ENCODE measurements around the gene TBC1D1. TPM values are rescaled to one million over a fixed set of nuclear protein-coding genes. Genes with fewer than 3 reads are reported as not detected.
A peak's percentile ranks its signal among the peaks of the same experiment; 100 is the strongest.

Gene TBC1D1
- total RNA-seq, 4 donors from 2014 or later: 66.2 to 120 (median 87.9) TPM

DNA sequence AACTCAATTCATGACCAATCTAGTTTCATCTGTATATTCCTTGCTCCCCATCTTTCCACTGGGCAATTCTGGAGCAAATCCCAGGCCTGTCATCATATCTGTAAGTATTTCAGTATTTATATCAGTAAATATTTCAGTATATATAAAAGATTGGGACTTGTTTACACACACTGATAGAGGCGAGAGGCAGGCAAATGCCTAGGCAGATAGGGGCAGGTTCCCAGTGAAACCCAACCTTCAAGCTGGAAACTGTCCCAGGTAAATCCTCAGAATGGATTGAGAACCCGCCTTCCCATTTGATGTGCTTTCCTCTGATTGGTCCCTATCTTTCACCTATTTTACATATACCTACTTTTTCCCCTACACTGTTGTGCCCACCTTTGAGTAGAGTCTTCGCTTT is 23.8 kb upstream of the TBC1D1 start:
- TF ChIP-seq, protein P1, sequence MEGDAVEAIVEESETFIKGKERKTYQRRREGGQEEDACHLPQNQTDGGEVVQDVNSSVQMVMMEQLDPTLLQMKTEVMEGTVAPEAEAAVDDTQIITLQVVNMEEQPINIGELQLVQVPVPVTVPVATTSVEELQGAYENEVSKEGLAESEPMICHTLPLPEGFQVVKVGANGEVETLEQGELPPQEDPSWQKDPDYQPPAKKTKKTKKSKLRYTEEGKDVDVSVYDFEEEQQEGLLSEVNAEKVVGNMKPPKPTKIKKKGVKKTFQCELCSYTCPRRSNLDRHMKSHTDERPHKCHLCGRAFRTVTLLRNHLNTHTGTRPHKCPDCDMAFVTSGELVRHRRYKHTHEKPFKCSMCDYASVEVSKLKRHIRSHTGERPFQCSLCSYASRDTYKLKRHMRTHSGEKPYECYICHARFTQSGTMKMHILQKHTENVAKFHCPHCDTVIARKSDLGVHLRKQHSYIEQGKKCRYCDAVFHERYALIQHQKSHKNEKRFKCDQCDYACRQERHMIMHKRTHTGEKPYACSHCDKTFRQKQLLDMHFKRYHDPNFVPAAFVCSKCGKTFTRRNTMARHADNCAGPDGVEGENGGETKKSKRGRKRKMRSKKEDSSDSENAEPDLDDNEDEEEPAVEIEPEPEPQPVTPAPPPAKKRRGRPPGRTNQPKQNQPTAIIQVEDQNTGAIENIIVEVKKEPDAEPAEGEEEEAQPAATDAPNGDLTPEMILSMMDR (IDR thresholded peaks at IDR 0.05): no peak
- no peak for TF ChIP-seq POLR2A (IDR thresholded peaks at IDR 0.05)
- Histone ChIP-seq H3K27me3 (no peaks in the 10 kb centered on the region), H3K36me3 (peaks cover 0 to 15% (median 0%) of the 10 kb centered on the region in 3 donors), H3K9me3 (no peaks in the 10 kb centered on the region), H3K27ac (no peak overlapping the region), H3K4me1 (peaks cover 0 to 4% (median 0%) of the 10 kb centered on the region in 4 donors), H3K4me3 (no peak overlapping the region)
- DNase-seq: no peak

- no peak for DNase-seq
- Histone ChIP-seq H3K9me3 (no peaks in the 10 kb centered on the region), H3K36me3 (peaks cover 0 to 6% (median 0%) of the 10 kb centered on the region in 3 donors), H3K27ac (no peak overlapping the region), H3K27me3 (no peaks in the 10 kb centered on the region), H3K4me3 (no peak overlapping the region), H3K4me1 (peaks cover 0 to 4% (median 0%) of the 10 kb centered on the region in 4 donors)
- no peak for TF ChIP-seq POLR2A (IDR thresholded peaks at IDR 0.05)
- TF ChIP-seq, protein P1 (IDR thresholded peaks at IDR 0.05): no peak
These were observed 22.6 kb upstream of the TBC1D1 start for GRCh38 chr4:37868238-37868637.

- H3K36me3 ChIP-seq: no peaks in the 10 kb centered on the region
- TF ChIP-seq, protein P1 (IDR thresholded peaks at IDR 0.05): no peak
- TF ChIP-seq POLR2A (IDR thresholded peaks at IDR 0.05): no peak
- DNase-seq: no peak
- H3K27ac ChIP-seq: no peak overlapping the region
- H3K4me1 ChIP-seq: peaks cover 0 to 21% (median 0%) of the 10 kb centered on the region in 4 donors
- H3K27me3 ChIP-seq: no peaks in the 10 kb centered on the region
- no peak overlapping the region for H3K4me3 ChIP-seq
- no peaks in the 10 kb centered on the region for H3K9me3 ChIP-seq
These were observed 18.4 kb upstream of the TBC1D1 start for GRCh38 chr4:37872310-37872988.

DNA sequence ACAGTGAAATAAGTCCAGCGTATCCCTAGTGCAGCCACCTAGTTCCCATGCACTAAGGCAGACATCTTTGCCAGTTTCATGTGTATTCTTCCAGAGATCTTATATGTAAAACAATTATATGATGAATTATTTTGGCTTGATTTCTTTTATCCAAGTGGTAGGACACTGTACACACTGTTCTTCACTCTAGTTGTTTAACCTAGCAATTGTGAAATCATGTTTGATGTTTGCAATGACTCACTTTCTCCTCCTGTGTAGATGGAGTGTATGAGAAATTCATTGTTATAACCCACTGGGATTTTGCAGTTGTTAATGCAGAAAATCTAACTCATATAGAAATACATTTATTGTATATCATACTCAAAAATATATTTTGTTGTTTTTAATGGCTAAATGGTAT is 17.5 kb upstream of the TBC1D1 start:
- TF ChIP-seq, protein P1 (IDR thresholded peaks at IDR 0.05): peak in 1 of 6 experiments; percentile 10
- TF ChIP-seq POLR2A (IDR thresholded peaks at IDR 0.05): no peak
- H3K4me1 ChIP-seq: peaks cover 0 to 21% (median 0%) of the 10 kb centered on the region in 4 donors
- peak overlapping the region in 1 of 4 donors; percentile 6 for H3K27ac ChIP-seq

DNA sequence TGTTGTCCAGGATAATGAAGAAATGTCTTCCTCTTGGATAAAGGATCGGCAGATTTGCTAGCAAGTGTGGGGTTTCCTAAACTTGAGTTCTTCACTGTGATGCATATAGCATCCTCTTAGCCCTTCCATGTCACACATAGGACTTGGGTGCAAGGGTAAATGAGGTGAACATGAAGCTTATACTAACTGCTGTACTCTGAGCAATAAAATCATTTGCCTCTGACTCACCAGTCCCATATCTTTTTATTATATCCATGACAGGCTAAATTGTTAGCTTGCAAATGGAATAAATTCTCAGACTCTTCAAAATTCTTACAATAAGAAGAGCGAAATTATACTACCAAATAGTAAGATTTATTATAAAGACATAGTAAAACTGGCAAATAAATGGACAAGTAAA is 14.7 kb upstream of the TBC1D1 start:
- Histone ChIP-seq H3K27ac (peak overlapping the region in 1 of 4 donors; percentile 19), H3K36me3 (no peaks in the 10 kb centered on the region), H3K4me3 (no peak overlapping the region), H3K4me1 (peaks cover 0 to 21% (median 0%) of the 10 kb centered on the region in 4 donors), H3K27me3 (no peaks in the 10 kb centered on the region), H3K9me3 (no peaks in the 10 kb centered on the region)
- no peak for DNase-seq
- TF ChIP-seq, protein P1 (IDR thresholded peaks at IDR 0.05): no peak
- TF ChIP-seq POLR2A (IDR thresholded peaks at IDR 0.05): no peak

More for the DNA sequence above, 17.5 kb upstream of the TBC1D1 start:
- no peak for DNase-seq
- H3K36me3 ChIP-seq: no peaks in the 10 kb centered on the region
- no peaks in the 10 kb centered on the region for H3K9me3 ChIP-seq
- no peaks in the 10 kb centered on the region for H3K27me3 ChIP-seq
- no peak overlapping the region for H3K4me3 ChIP-seq
